Left ventricle myocardium inferior (tissue), 1 donor: ENCODE measurements around the gene C2. TPM values are rescaled to one million over a fixed set of nuclear protein-coding genes. Genes with fewer than 3 reads are reported as not detected.
A peak's percentile ranks its signal among the peaks of the same experiment; 100 is the strongest.

Experiments
- DNase-seq: peaks from one replicate; pipeline ENCODE4 v3.0.0-alpha.2; 2020
- H3K27ac ChIP-seq: fragments of 200-600 bp; replicated peaks from 2 replicates; pipeline ENCODE4 v1.8.0; 2021
- H3K27me3 ChIP-seq: fragments of 200-600 bp; 2 replicates; pipeline ENCODE4 v1.8.0; 2021; ENCODE audit warnings: low read depth
- H3K36me3 ChIP-seq: fragments of 200-600 bp; 2 replicates; pipeline ENCODE4 v1.8.0; 2021
- H3K4me1 ChIP-seq: fragments of 200-600 bp; 2 replicates; pipeline ENCODE4 v1.8.0; 2021
- H3K4me3 ChIP-seq: fragments of 200-600 bp; 2 replicates; pipeline ENCODE4 v1.8.0; 2021; ENCODE audit warnings: mild to moderate bottlenecking, moderate library complexity
- H3K9me3 ChIP-seq: fragments of 200-600 bp; replicated peaks from 2 replicates; pipeline ENCODE4 v1.8.0; 2021
- intact Hi-C: fragments of 100-400 bp; cut with micrococcal nuclease; formaldehyde crosslinking; loops from one replicate; pipeline ENCODE4 v1.11.0; 2022
- total RNA-seq: library from RNA; stranded (reverse); fragmentation: NEBNext Ultra II Directional; extraction: Animal tissue kit (Norgen Biotek cat#: 25700); gene quantifications from one replicate; pipeline ENCODE4 v1.2.1, GENCODE V29; 2021
- TF ChIP-seq, protein P1 (sequence below): fragments of 200-600 bp; IDR thresholded peaks from 2 replicates; pipeline ENCODE4 v1.8.0; 2021; ENCODE audit warnings: antibody characterized with exemption, mild to moderate bottlenecking, borderline replicate concordance
- donor health status: DM: no; HTN: yes; CAD: no; lungs with severe emphysema.

The C2 gene
- total RNA-seq, 1 donor from 2014 or later = 9.7 TPM

DNA sequence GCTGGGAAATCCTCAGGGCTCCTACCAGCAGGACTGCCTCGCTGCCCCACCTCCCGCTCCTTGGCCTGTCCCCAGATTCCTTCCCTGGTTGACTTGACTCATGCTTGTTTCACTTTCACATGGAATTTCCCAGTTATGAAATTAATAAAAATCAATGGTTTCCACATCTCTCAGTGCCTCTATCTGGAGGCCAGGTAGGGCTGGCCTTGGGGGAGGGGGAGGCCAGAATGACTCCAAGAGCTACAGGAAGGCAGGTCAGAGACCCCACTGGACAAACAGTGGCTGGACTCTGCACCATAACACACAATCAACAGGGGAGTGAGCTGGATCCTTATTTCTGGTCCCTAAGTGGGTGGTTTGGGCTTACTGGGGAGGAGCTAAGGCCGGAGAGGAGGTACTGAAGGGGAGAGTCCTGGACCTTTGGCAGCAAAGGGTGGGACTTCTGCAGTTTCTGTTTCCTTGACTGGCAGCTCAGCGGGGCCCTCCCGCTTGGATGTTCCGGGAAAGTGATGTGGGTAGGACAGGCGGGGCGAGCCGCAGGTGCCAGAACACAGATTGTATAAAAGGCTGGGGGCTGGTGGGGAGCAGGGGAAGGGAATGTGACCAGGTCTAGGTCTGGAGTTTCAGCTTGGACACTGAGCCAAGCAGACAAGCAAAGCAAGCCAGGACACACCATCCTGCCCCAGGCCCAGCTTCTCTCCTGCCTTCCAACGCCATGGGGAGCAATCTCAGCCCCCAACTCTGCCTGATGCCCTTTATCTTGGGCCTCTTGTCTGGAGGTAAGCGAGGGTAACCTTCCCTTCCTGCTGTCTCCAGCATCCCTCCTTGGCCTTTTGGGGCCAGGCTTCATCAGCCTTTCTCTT, 18.2 kb downstream of the C2 start, which contains the start of gene CFB:
CFB (plus strand) TSS at position 589 of the 863 bp plus-strand sequence; CDS start at position 716, 127 bp downstream.
- Histone ChIP-seq H3K36me3 (no peaks in the 10 kb centered on the region), H3K27me3 (peaks cover 35% of the 10 kb centered on the region), H3K27ac (peak within 1 kb of the TSS; percentile 77), H3K4me3 (peak within 1 kb of the TSS; percentile 39), H3K9me3 (no peaks in the 10 kb centered on the region), H3K4me1 (peaks cover 13% of the 10 kb centered on the region)
- TF ChIP-seq, protein P1, sequence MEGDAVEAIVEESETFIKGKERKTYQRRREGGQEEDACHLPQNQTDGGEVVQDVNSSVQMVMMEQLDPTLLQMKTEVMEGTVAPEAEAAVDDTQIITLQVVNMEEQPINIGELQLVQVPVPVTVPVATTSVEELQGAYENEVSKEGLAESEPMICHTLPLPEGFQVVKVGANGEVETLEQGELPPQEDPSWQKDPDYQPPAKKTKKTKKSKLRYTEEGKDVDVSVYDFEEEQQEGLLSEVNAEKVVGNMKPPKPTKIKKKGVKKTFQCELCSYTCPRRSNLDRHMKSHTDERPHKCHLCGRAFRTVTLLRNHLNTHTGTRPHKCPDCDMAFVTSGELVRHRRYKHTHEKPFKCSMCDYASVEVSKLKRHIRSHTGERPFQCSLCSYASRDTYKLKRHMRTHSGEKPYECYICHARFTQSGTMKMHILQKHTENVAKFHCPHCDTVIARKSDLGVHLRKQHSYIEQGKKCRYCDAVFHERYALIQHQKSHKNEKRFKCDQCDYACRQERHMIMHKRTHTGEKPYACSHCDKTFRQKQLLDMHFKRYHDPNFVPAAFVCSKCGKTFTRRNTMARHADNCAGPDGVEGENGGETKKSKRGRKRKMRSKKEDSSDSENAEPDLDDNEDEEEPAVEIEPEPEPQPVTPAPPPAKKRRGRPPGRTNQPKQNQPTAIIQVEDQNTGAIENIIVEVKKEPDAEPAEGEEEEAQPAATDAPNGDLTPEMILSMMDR = no peak
- DNase-seq = peak; percentile 65
- intact Hi-C loops = no loop called here

DNA sequence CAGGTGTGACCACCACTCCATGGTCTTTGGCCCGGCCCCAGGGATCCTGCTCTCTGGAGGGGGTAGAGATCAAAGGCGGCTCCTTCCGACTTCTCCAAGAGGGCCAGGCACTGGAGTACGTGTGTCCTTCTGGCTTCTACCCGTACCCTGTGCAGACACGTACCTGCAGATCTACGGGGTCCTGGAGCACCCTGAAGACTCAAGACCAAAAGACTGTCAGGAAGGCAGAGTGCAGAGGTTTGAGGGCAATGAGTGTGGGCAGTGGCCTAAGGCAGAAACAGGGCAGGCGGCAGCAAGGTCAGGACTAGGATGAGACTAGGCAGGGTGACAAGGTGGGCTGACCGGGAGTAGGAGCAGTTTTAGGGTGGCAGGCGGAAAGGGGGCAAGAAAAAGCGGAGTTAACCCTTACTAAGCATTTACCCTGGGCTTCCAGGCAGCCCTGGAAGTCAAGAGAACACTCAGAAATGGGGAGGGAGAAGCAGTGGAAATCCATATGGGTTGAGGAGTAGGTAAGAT, 18.9 kb downstream of the C2 start:
- intact Hi-C loops = no loop called here
- TF ChIP-seq, protein P1 = no peak
- Histone ChIP-seq H3K4me3 (peak overlapping the region; percentile 39), H3K27me3 (peaks cover 35% of the 10 kb centered on the region), H3K4me1 (peaks cover 13% of the 10 kb centered on the region), H3K9me3 (no peaks in the 10 kb centered on the region), H3K27ac (peak overlapping the region; percentile 77), H3K36me3 (peaks cover under 1% of the 10 kb centered on the region)
- no peak for DNase-seq

DNA sequence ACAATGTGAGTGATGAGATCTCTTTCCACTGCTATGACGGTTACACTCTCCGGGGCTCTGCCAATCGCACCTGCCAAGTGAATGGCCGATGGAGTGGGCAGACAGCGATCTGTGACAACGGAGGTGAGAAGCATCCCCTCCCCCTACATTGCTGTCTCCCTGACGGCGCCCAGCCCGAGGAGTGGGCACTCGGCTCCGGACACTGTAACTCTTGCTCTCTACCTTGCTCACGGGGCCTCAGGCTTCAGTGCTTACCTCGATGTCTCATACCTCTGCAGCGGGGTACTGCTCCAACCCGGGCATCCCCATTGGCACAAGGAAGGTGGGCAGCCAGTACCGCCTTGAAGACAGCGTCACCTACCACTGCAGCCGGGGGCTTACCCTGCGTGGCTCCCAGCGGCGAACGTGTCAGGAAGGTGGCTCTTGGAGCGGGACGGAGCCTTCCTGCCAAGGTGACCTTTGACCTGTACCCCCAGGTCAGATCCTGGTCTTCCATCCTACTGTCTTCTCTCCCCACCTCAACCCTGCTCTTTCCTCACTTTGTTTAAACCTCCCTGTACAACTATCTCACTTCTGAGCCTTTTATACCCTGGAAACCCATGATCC, 19.7 kb downstream of the C2 start:
- intact Hi-C loops = no loop called here
- Histone ChIP-seq H3K27me3 (peaks cover 32% of the 10 kb centered on the region), H3K9me3 (no peaks in the 10 kb centered on the region), H3K4me3 (no peak overlapping the region), H3K36me3 (peaks cover 8% of the 10 kb centered on the region), H3K4me1 (peaks cover 13% of the 10 kb centered on the region), H3K27ac (no peak overlapping the region)
- no peak for DNase-seq
- TF ChIP-seq, protein P1 = no peak

DNA sequence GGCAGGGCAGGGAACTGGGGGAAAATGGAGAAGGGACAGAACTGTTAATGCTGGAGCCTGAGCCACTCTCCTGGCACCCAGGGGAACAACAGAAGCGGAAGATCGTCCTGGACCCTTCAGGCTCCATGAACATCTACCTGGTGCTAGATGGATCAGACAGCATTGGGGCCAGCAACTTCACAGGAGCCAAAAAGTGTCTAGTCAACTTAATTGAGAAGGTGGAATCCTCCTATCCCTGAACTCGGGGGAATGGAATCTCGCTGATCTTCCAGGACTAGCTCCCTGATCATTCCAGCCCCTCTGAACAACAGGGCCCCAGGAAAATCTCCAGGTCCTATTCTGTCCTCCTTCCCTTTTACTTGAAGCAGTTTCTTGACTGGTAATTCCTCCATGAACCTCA, 20.3 kb downstream of the C2 start:
- intact Hi-C loops = no loop called here
- H3K36me3 ChIP-seq = peaks cover 15% of the 10 kb centered on the region
- TF ChIP-seq, protein P1 = no peak
- no peak for DNase-seq
- H3K4me1 ChIP-seq = peaks cover 13% of the 10 kb centered on the region
- no peaks in the 10 kb centered on the region for H3K9me3 ChIP-seq
- H3K4me3 ChIP-seq = no peak overlapping the region
- H3K27ac ChIP-seq = no peak overlapping the region
- H3K27me3 ChIP-seq = peaks cover 25% of the 10 kb centered on the region

DNA sequence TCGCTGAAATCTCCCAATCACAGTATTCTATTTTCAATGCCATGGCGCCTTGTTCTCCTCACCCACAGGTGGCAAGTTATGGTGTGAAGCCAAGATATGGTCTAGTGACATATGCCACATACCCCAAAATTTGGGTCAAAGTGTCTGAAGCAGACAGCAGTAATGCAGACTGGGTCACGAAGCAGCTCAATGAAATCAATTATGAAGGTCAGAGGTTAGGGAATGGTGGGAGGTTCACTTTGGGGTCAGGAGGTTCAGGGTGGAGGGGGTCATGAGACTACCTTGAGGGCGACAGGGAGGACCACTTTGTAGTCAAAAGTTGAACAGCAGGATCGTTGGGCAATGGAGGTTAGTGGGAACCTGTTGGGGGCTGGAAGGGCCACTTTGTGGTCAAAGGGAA, 20.8 kb downstream of the C2 start:
- Histone ChIP-seq H3K36me3 (peaks cover 19% of the 10 kb centered on the region), H3K4me1 (peaks cover 13% of the 10 kb centered on the region), H3K9me3 (no peaks in the 10 kb centered on the region), H3K4me3 (no peak overlapping the region), H3K27me3 (peaks cover 21% of the 10 kb centered on the region), H3K27ac (no peak overlapping the region)
- TF ChIP-seq, protein P1 = no peak
- intact Hi-C loops = no loop called here
- DNase-seq = no peak
